ENCODE results near the gene SUGCT.

Gene SUGCT

GRCh38 chr7:40211276-40212003, 76.6 kb downstream of the SUGCT start:
- TF ChIP-seq CTCF (IDR thresholded peaks at IDR 0.05): no peak

GRCh38 chr7:40213291-40213690, 78.5 kb downstream of the SUGCT start:
- TF ChIP-seq CTCF (IDR thresholded peaks at IDR 0.05): no peak

- no peak for TF ChIP-seq CTCF (IDR thresholded peaks at IDR 0.05)
These were observed 79.1 kb downstream of the SUGCT start for GRCh38 chr7:40213856-40214255.

DNA sequence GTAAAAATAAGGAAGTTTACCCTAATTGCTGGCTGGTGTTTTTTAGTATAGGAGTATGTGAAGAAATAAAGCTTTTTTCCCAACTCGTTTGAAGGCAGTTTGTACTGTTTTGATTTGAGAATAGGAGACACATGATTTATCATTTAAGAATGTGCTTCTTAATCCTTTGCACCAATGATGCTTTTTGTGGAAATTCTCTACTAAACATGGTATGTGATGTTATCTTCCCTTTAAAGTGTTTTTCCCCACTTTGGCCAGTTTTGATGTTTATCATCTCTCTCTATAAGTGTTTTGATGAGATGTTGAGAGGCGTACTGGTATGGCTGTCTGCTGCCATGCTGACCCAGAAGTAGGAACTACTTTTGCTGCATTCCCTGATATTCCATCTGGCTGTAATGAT, 85.1 kb downstream of the SUGCT start:
- TF ChIP-seq CTCF (IDR thresholded peaks at IDR 0.05): no peak

DNA sequence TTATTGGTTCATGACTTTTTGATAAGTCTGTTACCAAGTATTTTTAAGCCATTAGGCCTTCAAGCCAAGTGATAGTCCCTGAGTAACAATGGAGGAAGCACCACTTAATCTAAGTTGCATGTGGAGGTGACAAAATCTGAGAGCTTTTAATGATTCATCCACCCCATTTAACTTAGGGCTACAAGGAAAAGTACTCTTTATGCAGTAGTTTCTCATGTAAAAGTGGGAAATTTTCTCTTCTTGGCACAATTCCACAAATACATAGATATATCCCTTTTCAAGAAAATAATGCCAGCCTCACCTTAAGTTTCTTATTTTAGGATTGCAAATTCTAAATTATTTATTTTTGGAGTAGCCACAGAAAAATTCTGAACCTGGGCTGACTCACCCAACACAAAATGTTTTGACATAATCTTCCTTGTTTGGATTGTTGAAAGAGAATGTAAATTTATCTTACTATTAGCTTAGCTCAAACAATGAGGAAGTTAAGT, 85.7 kb downstream of the SUGCT start:
- TF ChIP-seq CTCF (IDR thresholded peaks at IDR 0.05): no peak

- no peak for TF ChIP-seq CTCF (IDR thresholded peaks at IDR 0.05)
These were observed 87.0 kb downstream of the SUGCT start for GRCh38 chr7:40221836-40222235.

GRCh38 chr7:40223451-40224127, 88.8 kb downstream of the SUGCT start:
- TF ChIP-seq CTCF (IDR thresholded peaks at IDR 0.05): no peak
